HL-60 (cell line): ENCODE data around the gene USH2A.

ENCODE experiments used
- POLR2AphosphoS5 ChIP-seq: IDR thresholded peaks from 2 replicates; pipeline ENCODE4 v1.6.1; 2012; ENCODE audit warnings: low read depth
- TF ChIP-seq, protein P1 (sequence below): IDR thresholded peaks from one replicate; pipeline ENCODE4 v1.5.1; 2011; ENCODE audit warnings: low read length, control low read depth, inconsistent platforms; ENCODE audit not compliant: insufficient read depth
- TF ChIP-seq, protein P2 (sequence below): IDR thresholded peaks from 2 replicates; pipeline ENCODE4 v1.6.1; 2012; ENCODE audit warnings: low read depth; ENCODE audit not compliant: insufficient replicate concordance

DNA sequence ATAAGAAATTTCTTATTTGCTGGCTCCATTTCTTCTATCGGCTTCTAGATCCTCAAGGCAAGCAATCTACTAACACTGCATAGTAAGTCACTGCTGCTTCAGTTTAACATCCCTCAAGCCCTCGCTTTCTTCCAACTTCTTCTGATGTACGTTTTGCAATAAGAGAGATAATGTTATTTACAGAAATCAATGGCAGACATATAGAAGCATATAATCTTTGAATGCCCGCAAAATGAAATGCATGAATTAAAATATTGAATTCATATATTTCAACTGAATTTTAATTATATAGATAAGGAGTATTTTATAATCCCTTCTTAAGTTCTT is 712.4 kb downstream of the USH2A start:
- TF ChIP-seq, protein P1, sequence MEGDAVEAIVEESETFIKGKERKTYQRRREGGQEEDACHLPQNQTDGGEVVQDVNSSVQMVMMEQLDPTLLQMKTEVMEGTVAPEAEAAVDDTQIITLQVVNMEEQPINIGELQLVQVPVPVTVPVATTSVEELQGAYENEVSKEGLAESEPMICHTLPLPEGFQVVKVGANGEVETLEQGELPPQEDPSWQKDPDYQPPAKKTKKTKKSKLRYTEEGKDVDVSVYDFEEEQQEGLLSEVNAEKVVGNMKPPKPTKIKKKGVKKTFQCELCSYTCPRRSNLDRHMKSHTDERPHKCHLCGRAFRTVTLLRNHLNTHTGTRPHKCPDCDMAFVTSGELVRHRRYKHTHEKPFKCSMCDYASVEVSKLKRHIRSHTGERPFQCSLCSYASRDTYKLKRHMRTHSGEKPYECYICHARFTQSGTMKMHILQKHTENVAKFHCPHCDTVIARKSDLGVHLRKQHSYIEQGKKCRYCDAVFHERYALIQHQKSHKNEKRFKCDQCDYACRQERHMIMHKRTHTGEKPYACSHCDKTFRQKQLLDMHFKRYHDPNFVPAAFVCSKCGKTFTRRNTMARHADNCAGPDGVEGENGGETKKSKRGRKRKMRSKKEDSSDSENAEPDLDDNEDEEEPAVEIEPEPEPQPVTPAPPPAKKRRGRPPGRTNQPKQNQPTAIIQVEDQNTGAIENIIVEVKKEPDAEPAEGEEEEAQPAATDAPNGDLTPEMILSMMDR: no peak
- TF ChIP-seq POLR2AphosphoS5: no peak
- TF ChIP-seq, protein P2, sequence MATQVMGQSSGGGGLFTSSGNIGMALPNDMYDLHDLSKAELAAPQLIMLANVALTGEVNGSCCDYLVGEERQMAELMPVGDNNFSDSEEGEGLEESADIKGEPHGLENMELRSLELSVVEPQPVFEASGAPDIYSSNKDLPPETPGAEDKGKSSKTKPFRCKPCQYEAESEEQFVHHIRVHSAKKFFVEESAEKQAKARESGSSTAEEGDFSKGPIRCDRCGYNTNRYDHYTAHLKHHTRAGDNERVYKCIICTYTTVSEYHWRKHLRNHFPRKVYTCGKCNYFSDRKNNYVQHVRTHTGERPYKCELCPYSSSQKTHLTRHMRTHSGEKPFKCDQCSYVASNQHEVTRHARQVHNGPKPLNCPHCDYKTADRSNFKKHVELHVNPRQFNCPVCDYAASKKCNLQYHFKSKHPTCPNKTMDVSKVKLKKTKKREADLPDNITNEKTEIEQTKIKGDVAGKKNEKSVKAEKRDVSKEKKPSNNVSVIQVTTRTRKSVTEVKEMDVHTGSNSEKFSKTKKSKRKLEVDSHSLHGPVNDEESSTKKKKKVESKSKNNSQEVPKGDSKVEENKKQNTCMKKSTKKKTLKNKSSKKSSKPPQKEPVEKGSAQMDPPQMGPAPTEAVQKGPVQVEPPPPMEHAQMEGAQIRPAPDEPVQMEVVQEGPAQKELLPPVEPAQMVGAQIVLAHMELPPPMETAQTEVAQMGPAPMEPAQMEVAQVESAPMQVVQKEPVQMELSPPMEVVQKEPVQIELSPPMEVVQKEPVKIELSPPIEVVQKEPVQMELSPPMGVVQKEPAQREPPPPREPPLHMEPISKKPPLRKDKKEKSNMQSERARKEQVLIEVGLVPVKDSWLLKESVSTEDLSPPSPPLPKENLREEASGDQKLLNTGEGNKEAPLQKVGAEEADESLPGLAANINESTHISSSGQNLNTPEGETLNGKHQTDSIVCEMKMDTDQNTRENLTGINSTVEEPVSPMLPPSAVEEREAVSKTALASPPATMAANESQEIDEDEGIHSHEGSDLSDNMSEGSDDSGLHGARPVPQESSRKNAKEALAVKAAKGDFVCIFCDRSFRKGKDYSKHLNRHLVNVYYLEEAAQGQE: no peak
